ENCODE measurements around the gene FRMD3.

Gene FRMD3

DNA sequence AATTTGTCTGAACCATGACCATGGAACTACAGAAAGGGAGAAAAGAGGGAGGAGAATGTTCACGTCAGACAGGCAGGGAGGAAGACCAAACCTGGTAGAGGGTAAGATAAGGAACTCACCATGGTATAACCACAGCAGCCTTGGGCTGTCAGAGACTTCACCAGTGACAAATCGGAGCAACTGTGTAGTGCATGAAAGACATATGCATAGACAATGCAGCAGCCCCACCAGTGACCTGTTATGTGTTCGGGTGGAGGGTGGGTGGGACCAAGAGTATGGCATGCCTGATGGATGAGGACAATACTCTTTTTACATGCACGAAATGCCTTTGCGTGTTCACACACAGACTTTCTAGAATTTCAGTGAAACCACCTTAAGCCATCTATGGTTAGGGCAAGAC lies 253.5 kb downstream of the FRMD3 start:
- Histone ChIP-seq H3K4me3 (replicated peaks; ENCODE audit: low read depth, low read length) (no peak overlapping the region), H3K36me3 (ENCODE audit: control insufficient read depth, insufficient read depth, low read length) (no peaks in the 10 kb centered on the region), H3K27me3 (replicated peaks; ENCODE audit: control insufficient read depth, insufficient read depth, low read length) (no peaks in the 10 kb centered on the region)
- no peak for TF ChIP-seq CTCF (IDR thresholded peaks at IDR 0.05; ENCODE audit: insufficient read depth, low read length, poor library complexity, severe bottlenecking)
- DNase-seq (ENCODE audit: extremely low read depth, insufficient read length) = no peak

DNA sequence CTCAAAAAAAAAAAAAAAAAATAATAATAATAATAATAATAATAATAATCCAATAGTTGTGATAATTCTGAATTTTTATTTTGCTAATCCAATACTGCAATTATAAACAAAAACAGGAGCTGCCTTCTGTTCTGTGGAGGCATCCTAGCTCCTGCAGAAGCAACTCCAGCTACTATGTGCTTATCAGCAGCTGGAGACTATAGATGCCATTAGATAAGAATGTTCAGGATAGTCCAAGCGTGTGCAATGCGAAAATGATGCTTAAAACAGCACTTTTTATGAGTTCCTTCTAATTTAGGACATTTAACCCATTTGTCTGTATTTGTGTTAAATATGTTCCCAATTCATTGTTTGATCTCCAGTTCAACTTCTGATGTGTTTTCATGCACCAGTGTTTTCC lies 254.7 kb downstream of the FRMD3 start:
- DNase-seq (ENCODE audit: extremely low read depth, insufficient read length) = no peak
- no peak overlapping the region for H3K4me3 ChIP-seq (replicated peaks; ENCODE audit: low read depth, low read length)
- H3K27me3 ChIP-seq (replicated peaks; ENCODE audit: control insufficient read depth, insufficient read depth, low read length) = no peaks in the 10 kb centered on the region
- no peak for TF ChIP-seq CTCF (IDR thresholded peaks at IDR 0.05; ENCODE audit: insufficient read depth, low read length, poor library complexity, severe bottlenecking)
- H3K36me3 ChIP-seq (ENCODE audit: control insufficient read depth, insufficient read depth, low read length) = no peaks in the 10 kb centered on the region

DNA sequence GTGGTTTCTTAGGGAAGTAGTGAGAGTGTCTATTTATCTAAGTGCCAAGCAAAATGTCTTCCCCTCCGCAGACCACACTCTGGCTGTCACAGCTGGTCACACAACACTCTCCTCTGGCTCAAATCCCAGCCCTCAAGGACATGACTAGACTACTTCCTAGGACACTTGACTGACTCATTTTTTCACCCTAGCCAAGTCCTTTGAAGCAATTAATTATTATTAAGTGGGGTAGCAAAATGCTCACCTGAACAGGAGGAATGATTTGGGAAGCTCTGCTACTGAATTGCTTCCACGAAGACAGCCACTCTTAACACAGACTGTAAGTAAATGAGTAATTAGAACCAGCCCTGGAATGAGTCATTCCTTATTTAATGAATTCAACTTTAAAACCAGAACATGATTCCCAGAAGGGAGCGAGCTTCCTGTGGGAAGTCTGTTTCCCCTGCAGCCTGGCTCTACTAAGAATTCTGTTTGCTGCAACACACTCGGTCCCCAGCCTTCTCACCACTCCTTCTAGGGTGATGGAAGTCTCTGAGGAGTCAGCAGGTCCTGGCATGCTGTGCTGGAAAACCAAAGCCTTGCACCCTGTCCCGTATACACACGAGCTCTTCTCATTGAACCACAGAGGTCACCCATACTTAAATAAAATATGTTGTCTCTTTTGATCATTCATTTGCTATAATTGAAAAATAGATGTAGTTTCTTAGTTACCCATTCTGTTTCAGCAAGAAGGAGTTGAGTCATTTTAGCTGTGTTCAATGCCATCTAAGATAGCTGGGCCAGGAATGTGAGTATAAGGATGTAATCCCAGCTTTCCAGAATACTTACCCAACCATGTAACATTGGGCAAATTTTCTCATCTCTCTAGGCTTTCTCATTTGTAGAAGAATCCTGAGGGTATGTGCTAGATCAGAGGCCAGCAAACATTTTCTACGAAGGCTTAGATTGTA lies 256.6 kb downstream of the FRMD3 start:
- no peak for TF ChIP-seq CTCF (IDR thresholded peaks at IDR 0.05; ENCODE audit: insufficient read depth, low read length, poor library complexity, severe bottlenecking)
- Histone ChIP-seq H3K27me3 (replicated peaks; ENCODE audit: control insufficient read depth, insufficient read depth, low read length) (no peaks in the 10 kb centered on the region), H3K4me3 (replicated peaks; ENCODE audit: low read depth, low read length) (no peak overlapping the region), H3K36me3 (ENCODE audit: control insufficient read depth, insufficient read depth, low read length) (no peaks in the 10 kb centered on the region)
- no peak for DNase-seq (ENCODE audit: extremely low read depth, insufficient read length)

GRCh38 chr9:83280790-83281189 lies 257.4 kb downstream of the FRMD3 start:
- DNase-seq (ENCODE audit: extremely low read depth, insufficient read length) = no peak
- no peaks in the 10 kb centered on the region for H3K36me3 ChIP-seq (ENCODE audit: control insufficient read depth, insufficient read depth, low read length)
- H3K4me3 ChIP-seq (replicated peaks; ENCODE audit: low read depth, low read length) = no peak overlapping the region
- H3K27me3 ChIP-seq (replicated peaks; ENCODE audit: control insufficient read depth, insufficient read depth, low read length) = no peaks in the 10 kb centered on the region
- no peak for TF ChIP-seq CTCF (IDR thresholded peaks at IDR 0.05; ENCODE audit: insufficient read depth, low read length, poor library complexity, severe bottlenecking)

- DNase-seq (ENCODE audit: extremely low read depth, insufficient read length) = no peak
- no peaks in the 10 kb centered on the region for H3K27me3 ChIP-seq (replicated peaks; ENCODE audit: control insufficient read depth, insufficient read depth, low read length)
- TF ChIP-seq CTCF (IDR thresholded peaks at IDR 0.05; ENCODE audit: insufficient read depth, low read length, poor library complexity, severe bottlenecking) = no peak
- H3K4me3 ChIP-seq (replicated peaks; ENCODE audit: low read depth, low read length) = no peak overlapping the region
- H3K36me3 ChIP-seq (ENCODE audit: control insufficient read depth, insufficient read depth, low read length) = no peaks in the 10 kb centered on the region
Observed at GRCh38 chr9:83280268-83280667, 257.9 kb downstream of the FRMD3 start.

All from GM06990 (cell line).